DLD1 (cell line): Measurements from ENCODE around the gene ABLIM3.

ENCODE experiments used
- in situ Hi-C: cut with HindIII; loops from 2 replicates; pipeline ENCODE4 v1.10.0; 2017; ENCODE audit warnings: low sequenced_read_pairs

ABLIM3 gene

DNA sequence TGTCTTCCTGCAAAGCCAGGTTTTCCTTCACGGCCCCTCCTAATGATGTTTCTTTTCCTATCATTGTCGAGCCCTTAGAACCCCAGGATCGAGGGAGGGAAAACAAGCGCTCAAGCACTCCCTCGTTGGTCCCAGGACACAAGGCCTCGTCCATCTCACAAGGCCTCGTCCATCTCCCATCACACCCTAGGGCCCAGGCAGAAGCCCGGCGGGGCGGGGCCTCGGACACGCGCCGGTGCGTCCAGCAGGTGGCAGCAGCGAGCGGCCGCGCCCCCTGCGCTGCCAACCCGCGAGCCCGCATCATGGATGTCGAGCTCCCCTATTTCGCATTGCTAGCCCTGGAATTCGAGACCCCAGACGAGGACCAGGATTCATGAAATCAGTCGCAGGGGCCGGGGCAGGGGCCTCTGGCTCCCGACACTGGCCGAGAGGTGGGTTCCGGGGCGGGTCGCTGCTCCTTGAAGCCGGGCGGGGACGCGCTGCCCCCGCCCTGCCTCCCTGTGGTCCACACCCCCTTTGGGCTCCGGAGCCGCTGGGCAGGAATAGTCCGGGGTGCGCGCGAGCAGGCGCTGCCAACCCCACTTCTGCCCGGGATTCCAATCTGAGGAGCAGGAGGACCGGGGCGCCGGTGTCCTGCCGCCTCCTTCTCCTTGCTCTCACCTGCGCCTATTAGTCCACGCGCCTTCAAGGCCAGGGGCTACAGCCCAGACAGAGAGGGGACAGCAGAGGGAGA, at the start of gene ABLIM3:
Gene ABLIM3, plus strand, starts transcription at position 270 of the 733 bp plus-strand sequence. CDS start 603 bp downstream, outside the sequence.
- in situ Hi-C loops: no loop called here

DNA sequence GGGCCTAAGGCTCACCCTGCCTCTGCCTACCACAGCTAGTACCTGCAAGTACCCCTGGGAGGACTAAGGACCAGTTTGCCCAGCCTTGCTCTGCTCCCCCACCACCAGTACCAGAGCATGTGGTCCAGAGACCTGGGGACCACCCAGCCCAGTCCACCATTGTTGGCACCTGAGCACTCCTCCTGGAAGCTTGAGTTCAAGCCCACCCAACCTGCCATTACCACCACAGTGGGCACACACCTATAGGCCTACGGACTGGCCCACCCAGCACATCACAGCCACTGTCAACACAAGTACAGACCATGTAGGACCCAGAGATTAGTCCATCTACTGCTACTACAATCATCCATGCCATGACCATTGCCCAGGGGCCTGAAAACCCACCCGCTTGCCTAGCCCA, 47.7 kb upstream of the ABLIM3 start:
- in situ Hi-C loops: no loop called here

DNA sequence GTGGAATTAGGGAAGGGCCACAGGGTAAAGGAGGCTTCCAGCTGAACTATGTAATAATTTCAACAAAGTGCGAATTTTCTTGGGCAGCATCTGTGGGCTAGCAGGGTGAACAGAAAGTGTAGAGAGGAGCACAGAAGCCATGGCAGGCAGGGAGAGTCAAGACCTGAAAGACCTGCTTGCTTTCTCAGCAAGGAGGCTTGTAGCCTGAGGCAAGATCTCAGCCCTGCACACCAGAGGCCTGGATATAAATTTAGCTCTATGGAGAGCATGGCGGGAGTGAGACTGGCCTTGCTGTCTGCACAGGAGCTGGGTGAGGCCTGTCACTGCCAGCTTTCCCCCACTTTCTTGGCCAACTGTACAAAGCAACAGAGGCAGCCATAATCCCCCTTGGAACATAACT, 46.3 kb upstream of the ABLIM3 start:
- in situ Hi-C loops: no loop called here

DNA sequence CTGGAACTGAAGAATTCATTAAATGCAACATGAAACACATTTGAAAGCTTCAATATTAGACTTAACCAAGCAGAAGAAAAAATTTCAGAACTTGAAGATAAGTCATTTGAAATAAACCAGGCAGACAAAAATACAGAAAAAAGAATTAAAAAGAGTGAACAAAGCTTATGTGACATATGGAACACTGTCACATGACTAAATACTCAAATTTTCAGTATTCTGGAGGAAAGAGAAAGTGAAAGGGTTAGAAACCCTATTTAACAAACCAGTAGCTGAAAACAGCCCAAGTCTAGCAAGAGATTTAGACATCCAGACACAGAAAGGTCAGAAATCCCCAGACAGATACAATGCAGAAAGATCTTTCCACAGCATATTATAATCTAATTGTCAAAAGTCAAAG, 41.4 kb upstream of the ABLIM3 start:
- in situ Hi-C loops: loop anchor here (25.0 kb wide), 1 partner anchor 363 kb away; no protein-coding TSS in a partner anchor

DNA sequence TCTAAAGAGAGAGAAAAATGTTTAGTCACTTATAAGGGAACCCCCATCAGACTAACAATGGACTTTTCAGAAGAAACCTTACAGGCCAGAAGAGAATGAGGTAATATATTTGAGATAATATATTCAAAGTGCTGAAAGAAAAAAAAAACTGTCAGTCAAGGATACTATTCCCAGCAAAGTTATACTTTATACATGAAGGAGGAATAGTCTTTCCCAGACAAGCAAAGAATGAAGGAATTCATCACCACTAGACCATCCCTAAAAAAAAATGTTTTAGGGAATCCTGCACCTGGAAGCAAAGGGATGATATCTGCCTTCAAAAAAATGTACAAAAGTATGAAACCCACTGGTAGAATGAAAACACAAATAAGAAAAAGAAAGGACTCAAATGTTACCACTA, 41.0 kb upstream of the ABLIM3 start:
- in situ Hi-C loops: loop anchor here (25.0 kb wide), 1 partner anchor 363 kb away; no protein-coding TSS in a partner anchor

DNA sequence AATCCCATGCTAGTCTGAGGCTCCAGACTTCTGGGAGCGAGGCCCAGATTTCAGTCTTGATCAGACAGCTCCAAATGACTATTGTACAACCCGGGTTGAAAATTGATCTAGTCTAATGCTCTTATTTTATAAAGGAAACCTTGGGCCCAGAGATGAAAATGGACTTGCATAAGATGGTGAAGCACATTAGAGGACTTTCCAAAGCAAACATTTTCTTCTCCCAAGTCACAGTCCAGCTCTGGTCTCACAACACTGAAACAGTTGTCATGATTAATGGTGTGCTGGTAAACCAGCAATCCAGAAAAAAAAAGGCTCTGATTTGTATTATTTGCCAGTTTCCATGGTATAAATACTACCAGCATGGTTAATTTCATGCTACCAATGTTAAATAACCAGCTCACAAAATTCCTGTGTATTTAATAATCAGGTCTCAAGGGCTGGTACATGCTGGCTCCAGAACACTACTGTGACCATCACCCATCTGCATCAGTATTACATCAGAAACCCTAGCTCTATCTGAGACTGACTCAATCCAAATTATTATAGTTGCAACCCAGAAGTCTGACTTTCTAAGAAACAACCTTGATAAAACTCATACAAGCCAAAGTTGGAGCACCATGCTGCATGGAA, 32.5 kb upstream of the ABLIM3 start:
- in situ Hi-C loops: loop anchor here (25.0 kb wide), 1 partner anchor 371 kb away; no protein-coding TSS in a partner anchor

DNA sequence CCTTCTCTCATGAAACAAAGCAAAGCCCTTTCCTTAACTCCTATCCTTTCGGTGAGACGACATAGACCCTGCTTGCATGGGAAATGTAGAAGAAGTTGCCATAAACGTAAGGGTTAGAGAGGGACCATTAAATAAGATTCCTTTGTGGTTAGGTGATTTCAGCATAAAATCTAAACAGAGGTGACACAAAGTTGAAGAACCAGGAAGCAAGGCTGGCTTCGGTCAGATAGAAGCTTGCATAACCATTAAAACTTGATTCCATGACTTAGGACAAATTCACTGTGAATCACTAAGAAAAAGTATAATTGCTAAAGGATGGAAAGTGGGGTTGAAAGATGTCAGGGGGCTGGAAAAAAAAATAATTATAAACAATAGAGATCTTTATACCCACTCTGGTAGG, 30.9 kb upstream of the ABLIM3 start:
- in situ Hi-C loops: loop anchor here (5.0 to 25.0 kb wide), 3 partner anchors 63 to 373 kb away; no protein-coding TSS in a partner anchor

DNA sequence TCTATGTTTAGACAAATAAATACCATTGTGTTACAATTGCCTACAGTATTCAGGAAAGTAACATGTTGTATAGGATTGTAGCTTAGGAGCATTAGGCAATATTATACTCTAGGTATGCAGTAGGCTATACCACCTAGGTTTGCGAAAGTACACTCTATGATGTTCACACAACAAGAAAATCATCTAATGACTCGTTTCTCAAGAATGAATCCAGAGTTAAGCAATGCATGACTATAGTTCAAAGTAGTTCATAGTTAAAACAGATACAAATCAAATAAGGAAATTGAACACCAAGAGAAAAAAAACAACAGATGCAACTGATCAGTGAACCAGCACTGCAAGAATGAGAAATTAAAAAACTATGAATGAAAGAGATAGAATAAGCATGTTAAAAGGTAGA, 27.6 kb upstream of the ABLIM3 start:
- in situ Hi-C loops: loop anchor here (5.0 to 25.0 kb wide), 3 partner anchors 66 to 376 kb away; no protein-coding TSS in a partner anchor

DNA sequence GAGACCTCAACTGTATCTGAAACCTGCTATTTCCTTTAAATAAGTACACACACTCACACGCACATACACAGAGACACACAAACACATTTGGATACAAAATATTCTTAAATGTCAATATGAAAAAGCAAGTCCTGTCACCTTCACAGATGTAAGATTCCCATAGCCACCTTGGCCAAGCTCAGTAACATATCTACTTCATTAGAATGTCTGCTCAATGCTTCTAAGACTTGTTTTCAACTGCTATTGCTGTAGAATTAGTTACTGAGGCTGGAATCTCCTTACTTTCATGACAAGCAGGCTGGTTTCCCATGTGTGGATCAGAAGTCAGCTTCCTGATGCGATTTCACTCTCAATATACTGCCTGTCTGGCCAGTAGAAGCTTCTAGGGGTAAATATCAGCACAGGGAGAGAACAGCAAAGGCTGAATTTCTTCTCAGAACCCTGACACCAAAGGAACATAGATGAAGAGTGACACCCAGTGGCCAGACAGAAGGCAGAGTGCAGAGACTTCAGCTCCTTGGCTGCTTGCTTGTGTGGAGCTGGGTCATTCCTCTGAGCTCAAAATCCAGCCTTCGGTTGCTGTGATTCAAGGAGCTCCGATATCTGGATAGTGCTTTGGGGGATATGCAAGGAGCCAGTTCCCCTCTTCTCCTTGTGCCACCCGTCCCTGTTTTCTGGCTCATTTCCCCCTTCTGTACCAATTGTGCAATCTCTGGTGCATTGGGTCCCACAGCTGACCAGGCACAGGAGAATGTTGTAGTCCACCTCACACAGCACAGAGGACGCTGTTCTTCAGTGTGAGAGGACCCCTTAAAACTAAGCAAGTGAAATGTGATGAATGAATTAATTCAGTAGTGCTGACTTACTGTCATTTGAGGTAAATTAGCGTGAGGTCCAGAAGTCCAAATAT, 26.6 kb upstream of the ABLIM3 start:
- in situ Hi-C loops: loop anchor here (5.0 to 25.0 kb wide), 3 partner anchors 67 to 377 kb away; no protein-coding TSS in a partner anchor

DNA sequence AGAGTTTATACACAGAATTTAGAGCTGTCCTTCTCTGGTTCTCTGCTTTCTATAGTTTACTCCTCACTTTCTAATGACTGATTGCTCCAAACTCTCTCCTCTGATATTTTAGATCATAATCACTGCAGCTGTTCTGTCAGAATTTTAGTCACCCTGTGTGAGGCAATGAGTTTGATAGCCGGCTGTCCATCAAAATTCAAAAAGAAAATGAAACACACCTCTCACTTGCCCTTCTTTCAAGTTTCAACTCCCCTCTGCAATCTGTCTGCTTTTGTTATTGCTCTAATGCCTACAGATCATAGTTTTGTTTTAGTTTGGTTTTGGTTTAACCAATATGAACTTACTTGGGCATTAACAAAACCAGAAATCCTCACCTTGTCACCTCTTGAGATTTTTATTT, 23.3 kb upstream of the ABLIM3 start:
- in situ Hi-C loops: loop anchor here (25.0 kb wide), 1 partner anchor 381 kb away; no protein-coding TSS in a partner anchor

DNA sequence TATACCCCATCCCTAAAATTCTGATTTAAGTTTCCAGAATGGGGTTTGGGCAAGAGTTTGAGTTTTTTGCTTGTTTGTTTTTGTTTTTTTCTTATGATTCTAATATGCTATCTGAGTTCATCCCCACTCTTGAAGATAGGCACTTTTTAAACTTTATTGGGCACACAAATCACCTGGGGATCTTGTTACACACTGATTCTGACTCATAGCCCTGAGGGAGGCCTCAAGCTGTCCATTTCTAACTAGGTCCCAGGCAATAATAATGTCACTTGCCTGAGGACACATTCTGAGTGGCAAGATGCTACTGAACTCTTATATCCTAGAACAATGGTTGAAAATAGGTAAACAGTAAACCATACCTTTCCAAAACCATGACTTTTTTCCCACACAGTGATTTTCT, 22.8 kb upstream of the ABLIM3 start:
- in situ Hi-C loops: loop anchor here (25.0 kb wide), 1 partner anchor 381 kb away; no protein-coding TSS in a partner anchor

DNA sequence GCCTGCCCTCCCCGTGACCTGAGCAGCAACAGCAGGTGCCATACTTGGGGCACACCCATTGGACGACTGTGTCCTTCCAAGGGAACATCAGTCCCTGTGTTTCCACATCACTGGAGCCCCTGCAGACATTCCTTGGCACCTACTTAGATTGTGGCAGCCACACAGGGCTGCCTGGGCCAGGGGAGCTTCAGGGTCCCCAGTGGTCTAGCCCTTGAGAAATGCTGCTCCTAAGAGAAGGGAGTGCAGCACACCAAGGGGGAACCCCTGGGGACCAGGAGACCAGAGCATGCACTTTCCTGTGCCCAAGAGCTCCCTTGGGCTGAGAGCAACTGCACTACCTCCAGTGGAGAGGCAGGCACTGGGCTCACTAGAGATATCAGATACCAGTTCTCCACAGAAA, 20.1 kb upstream of the ABLIM3 start:
- in situ Hi-C loops: loop anchor here (25.0 kb wide), 1 partner anchor 384 kb away; no protein-coding TSS in a partner anchor

DNA sequence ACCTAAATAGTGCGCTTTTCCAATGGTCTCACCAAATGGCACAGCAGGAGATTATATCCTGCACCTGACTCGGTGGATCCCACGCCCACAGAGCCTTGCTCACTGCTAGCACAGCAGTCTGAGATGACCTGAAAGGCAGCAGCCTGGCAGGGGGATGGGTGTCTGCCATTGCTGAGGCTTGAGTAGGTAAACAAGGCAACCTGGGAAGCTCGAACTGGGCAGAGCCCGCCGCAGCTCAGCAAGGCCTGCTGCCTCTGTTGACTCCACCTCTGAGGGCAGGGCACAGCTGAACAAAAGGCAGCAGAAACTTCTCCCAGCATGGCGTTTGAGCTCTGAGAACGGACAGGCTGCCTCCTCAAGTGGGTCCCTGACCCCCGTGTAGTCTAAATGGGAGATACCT, 18.1 kb upstream of the ABLIM3 start:
- in situ Hi-C loops: loop anchor here (25.0 kb wide), 1 partner anchor 386 kb away; no protein-coding TSS in a partner anchor

DNA sequence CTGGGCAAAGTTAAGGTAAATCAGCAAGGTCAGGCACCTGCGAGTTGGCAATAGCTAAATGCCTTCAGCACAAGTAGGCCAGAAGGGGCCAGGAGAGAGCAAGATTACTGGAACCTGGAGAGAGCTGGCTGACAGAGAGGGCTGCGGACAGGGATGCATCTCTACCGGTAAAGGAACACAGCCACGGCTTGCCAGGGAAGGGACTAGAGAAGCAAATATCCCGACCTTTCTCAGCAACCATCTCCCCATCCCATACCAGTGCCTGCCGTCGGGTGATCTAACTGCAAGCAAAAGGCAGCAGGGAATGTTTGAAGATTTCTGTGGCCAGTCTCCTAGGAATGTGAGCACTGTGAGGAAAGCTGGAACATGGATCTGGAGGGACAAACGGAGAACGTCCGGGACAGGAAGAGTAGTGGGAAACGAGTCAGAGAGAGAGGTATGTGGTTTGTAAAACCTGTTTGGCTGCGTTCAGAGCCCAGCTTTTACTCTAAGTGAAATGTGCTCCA, 15.9 kb upstream of the ABLIM3 start:
- in situ Hi-C loops: no loop called here

DNA sequence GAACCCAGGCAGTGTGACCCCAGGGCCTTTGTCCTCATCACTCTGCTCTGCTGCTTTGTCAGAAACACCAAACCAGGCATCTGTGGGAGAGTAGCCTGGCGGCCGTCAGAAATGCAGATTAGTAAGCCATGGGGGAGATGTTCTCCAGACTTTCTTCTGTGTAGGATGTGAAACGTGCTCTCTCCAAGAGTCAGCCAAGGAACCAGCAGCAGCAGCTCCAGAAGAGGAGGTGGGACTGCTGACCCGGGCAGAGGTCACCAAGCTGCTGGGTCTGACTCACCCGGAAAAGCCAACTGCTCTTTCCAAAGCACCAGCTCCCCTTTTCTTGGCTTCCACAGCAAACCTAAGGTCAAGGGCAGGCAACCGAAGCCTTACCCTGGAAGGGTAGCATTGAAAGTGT, 14.4 kb upstream of the ABLIM3 start:
- in situ Hi-C loops: no loop called here

DNA sequence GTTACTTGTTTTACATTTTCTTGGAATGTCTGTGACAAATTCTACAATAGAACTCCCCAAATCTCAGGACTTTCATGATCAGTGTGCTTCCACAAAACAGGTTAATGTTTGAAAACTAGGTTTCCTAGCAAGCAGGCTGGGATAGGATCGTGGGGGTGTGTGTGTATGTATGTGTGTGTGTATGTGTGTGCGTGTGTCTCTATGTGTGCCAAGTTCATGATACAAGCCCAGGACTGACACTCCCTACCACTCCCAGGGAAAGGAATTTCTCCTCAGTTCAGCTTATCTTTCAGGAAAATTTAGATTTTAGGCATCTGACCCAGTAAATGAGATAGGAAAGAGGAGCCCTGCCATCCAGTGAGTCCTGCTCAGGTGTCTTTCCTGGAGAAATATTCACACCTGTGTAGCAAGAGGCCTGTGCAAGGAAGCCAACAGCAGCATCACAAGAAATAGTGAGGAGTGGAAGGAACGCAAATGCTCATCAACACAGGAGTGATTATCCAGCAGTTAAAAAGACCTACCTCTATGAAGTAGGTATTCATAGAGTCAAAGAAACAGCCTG, 13.8 kb upstream of the ABLIM3 start:
- in situ Hi-C loops: no loop called here

DNA sequence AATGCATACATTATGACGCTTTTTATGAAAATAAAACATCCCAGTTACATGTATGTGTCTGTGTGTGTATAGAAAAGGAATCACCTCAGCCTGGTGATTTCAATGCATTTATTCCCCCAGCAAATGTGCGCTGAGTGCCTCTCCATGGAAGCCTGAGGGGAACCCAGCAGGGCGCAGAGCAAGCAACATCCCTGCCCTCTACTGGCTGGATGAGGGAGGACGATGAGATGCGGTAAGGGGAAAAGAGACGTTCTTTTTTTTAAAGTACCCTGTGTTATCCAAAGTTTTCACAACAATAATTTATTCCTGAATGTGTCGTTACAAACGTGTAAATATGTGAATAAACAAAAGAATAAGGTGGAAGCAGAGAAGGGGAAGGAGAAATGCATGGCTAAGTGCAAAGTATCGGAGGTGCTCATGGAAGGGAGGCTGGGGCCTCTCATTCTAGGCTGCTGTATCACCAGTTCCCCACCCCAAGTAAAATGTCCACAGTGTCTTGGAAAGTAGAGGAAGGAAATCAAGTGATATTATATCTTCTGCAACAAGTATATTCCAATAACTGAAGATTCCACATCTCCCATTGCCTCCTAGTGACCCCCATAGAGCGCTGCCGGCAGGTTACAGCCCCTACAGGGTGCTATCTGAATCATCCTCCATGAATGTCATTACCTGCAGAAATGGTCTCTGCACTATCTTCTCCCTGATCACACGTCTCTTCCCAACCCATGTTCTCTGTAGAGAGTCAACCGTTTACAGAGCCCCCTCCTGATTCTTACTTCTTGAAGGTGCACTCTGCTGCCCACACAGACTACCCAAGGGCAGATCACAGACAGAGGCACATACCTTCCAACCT, 13.0 kb upstream of the ABLIM3 start:
- in situ Hi-C loops: no loop called here

DNA sequence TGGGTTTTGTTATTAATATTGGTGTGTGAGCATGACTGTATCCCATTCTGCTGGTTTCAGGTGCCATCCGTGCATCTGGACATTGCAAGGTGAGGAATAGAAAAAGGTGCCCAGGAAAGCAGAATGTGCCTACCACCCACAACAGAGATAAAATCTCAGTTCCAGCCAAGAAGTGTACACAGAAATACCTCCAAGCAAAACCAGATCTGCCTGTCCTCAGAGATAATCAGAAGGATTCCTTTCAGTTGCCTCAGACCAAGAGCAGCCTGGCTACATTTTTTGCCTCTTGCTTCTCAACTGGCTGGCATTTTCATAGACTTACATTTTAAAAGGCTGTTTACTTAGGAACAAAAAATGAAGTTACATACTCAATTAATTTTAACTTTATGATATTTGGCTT, 12.1 kb upstream of the ABLIM3 start:
- in situ Hi-C loops: no loop called here

DNA sequence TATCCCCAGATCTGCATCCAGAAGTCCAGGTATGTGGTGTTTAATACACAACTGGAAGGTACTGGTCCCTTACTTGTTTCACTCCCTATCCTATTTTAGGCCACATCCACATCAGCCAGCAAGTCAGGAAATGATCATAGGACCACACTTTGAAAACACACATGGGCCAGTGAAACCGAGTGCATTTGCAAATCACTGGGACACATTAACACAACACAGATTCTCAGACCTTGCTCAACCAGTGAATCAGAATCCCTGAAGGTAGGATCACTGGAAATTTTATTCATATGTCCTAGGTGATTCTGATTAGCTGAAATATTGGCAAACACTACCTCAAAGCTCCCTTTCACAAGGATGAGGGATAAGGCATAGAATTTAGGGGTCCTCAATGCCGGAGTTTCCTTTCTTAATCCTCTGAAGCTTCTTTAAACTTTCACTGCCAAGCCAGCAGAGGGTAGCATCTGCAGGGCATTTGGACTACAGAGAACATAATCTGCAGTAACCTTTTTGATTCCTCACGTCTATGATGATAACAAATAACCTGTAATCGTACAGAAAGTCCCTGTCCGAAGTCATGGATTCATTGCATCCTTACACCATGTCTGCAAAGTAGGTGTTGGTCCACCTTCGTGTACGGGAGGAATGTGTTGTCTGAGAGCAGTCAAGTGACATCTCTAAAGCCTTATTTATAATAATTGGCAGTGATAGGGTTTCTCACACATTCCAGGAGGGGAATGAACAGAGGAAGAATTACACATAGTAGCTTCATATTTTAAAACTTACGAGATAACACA, 11.0 kb upstream of the ABLIM3 start:
- in situ Hi-C loops: no loop called here
